Keratinocyte (primary cell): ENCODE results near the gene PTPRT. TPM values are rescaled to one million over a fixed set of nuclear protein-coding genes. Genes with fewer than 3 reads are reported as not detected.

Source experiments
- DNase-seq: peaks from one replicate; pipeline ENCODE4 v3.0.0-alpha.2; 2011; ENCODE audit warnings: low read depth, missing footprints, low spot score
- FAIRE-seq: peaks from 2 replicates; lab custom pipeline; 2011; peaks lifted over from hg19 to GRCh38; lab: Jason Lieb, UNC
- H2AFZ ChIP-seq: 2 replicates; pipeline ENCODE4 v1.6.0; 2012; ENCODE audit warnings: low read length, control low read depth, inconsistent platforms; ENCODE audit not compliant: control insufficient read depth
- H3K27ac ChIP-seq: 2 replicates; pipeline ENCODE4 v1.5.1; 2011; ENCODE audit warnings: low read length; ENCODE audit not compliant: control insufficient read depth, insufficient read depth
- H3K27me3 ChIP-seq: 3 replicates; pipeline ENCODE4 v1.6.0; 2011; ENCODE audit warnings: low read length; ENCODE audit not compliant: control insufficient read depth, insufficient read depth; ENCODE audit errors: extremely low read depth
- H3K36me3 ChIP-seq, 2 experiments: 2 replicates in 1 of 2; 3 replicates in 1 of 2; pipeline ENCODE4 v1.5.1; 2011; ENCODE audit warnings: low read length in 2 of 2, mild to moderate bottlenecking in 1 of 2; ENCODE audit not compliant: control insufficient read depth in 2 of 2, insufficient read depth in 2 of 2; ENCODE audit errors: extremely low read depth in 1 of 2
- H3K4me1 ChIP-seq: 3 replicates; pipeline ENCODE4 v1.5.1; 2011; ENCODE audit warnings: low read length; ENCODE audit not compliant: control insufficient read depth, insufficient read depth; ENCODE audit errors: extremely low read depth
- H3K4me2 ChIP-seq: 3 replicates; pipeline ENCODE4 v1.6.0; 2011; ENCODE audit warnings: low read depth, low read length; ENCODE audit not compliant: control insufficient read depth, insufficient read depth; ENCODE audit errors: extremely low read depth
- H3K4me3 ChIP-seq, 3 experiments: fragments of 200-600 bp in 1 of 3; sonication (generic) in 1 of 3; 2 replicates in 2 of 3; 3 replicates in 1 of 3; pipeline ENCODE4 v1.5.1; 2011 to 2016; ENCODE audit warnings: low read length in 3 of 3, mild to moderate bottlenecking in 3 of 3, control low read depth in 2 of 3, inconsistent platforms in 1 of 3, low read depth in 1 of 3, mixed read lengths in 1 of 3, mixed run types in 1 of 3, moderate library complexity in 1 of 3; ENCODE audit not compliant: control insufficient read depth in 2 of 3, insufficient read depth in 2 of 3; ENCODE audit errors: extremely low read depth in 1 of 3
- H3K79me2 ChIP-seq: 2 replicates; pipeline ENCODE4 v1.6.0; 2012; ENCODE audit warnings: low read length; ENCODE audit not compliant: control insufficient read depth, insufficient read depth
- H3K9ac ChIP-seq: 3 replicates; pipeline ENCODE4 v1.6.0; 2011; ENCODE audit warnings: low read length; ENCODE audit not compliant: control insufficient read depth, insufficient read depth; ENCODE audit errors: extremely low read depth
- H3K9me1 ChIP-seq: 3 replicates; pipeline ENCODE4 v1.6.0; 2011; ENCODE audit warnings: low read length; ENCODE audit not compliant: control insufficient read depth, insufficient read depth; ENCODE audit errors: extremely low read depth
- H3K9me3 ChIP-seq: 2 replicates; pipeline ENCODE4 v1.5.1; 2012; ENCODE audit warnings: low read depth, low read length; ENCODE audit not compliant: control insufficient read depth
- H4K20me1 ChIP-seq: 3 replicates; pipeline ENCODE4 v1.6.0; 2011; ENCODE audit warnings: low read length; ENCODE audit not compliant: control insufficient read depth, insufficient read depth; ENCODE audit errors: extremely low read depth
- EZH2 ChIP-seq: IDR thresholded peaks from one replicate; pipeline ENCODE4 v1.6.1; 2012; ENCODE audit warnings: inconsistent platforms, mild to moderate bottlenecking, low read length, moderate library complexity
- dilution Hi-C: fragments of 300-500 bp; cut with MboI; formaldehyde crosslinking; loops from one replicate; pipeline ENCODE4 v1.7.0; 2020; ENCODE audit warnings: low sequenced_read_pairs; ENCODE audit not compliant: extremely low pct_ligation_motif_present
- polyA plus RNA-seq, 5 experiments: library from polyadenylated mRNA; depleted of rRNA in 3 of 5; stranded (reverse) in 3 of 5; stranded (forward) in 1 of 5; unstranded in 1 of 5; fragments of >200 nt; gene quantifications; 1 replicate in 1 of 5; 2 replicates in 3 of 5; 3 replicates in 1 of 5; pipeline versions ENCODE4 v1.2.1 to v1.2.3, GENCODE V29; 2011 to 2012; ENCODE audit warnings: missing spikeins in 2 of 5, low read depth in 1 of 5, low replicate concordance in 1 of 5
- TF ChIP-seq, protein P1 (sequence below), 3 experiments: IDR thresholded peaks in 1 of 3; conservative IDR thresholded peaks in 1 of 3; optimal IDR thresholded peaks in 1 of 3; 2 replicates in 2 of 3; 3 replicates in 1 of 3; pipeline versions ENCODE3 to v1.5.1; 2011; ENCODE audit warnings: low read length in 3 of 3, mild to moderate bottlenecking in 3 of 3, moderate library complexity in 2 of 3, control low read depth in 1 of 3, inconsistent platforms in 1 of 3; ENCODE audit not compliant: insufficient read depth in 2 of 3; ENCODE audit errors: extremely low read depth in 1 of 3

The PTPRT gene
- polyA plus RNA-seq, 1 donor (not counting 4 experiments of a cell fraction or from before 2014, with no cell fraction given), result not detected

DNA sequence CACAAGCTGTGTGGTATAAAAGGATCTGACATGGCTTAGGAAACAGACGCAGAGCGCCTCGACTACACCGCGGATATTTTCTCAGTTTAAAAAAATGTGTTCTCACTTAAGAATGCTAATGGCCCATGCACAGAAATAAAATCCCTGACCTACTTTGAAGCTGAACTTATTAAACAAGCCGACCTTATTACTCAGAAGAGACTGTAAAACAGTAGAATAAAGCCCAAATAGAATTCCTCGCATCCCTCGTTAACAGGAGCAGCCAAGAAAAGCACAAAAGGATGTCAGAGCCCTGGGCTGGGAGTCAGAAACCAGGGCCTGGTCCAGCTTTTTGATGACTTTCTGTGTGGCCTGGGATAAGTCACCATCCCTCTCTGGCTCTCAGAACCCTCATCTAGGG lies 489.3 kb downstream of the PTPRT start:
- no peaks in the 10 kb centered on the region for H3K9me1 ChIP-seq
- dilution Hi-C loops, result no loop called here
- H3K4me1 ChIP-seq, result no peaks in the 10 kb centered on the region
- TF ChIP-seq EZH2, result no peak
- TF ChIP-seq, protein P1, sequence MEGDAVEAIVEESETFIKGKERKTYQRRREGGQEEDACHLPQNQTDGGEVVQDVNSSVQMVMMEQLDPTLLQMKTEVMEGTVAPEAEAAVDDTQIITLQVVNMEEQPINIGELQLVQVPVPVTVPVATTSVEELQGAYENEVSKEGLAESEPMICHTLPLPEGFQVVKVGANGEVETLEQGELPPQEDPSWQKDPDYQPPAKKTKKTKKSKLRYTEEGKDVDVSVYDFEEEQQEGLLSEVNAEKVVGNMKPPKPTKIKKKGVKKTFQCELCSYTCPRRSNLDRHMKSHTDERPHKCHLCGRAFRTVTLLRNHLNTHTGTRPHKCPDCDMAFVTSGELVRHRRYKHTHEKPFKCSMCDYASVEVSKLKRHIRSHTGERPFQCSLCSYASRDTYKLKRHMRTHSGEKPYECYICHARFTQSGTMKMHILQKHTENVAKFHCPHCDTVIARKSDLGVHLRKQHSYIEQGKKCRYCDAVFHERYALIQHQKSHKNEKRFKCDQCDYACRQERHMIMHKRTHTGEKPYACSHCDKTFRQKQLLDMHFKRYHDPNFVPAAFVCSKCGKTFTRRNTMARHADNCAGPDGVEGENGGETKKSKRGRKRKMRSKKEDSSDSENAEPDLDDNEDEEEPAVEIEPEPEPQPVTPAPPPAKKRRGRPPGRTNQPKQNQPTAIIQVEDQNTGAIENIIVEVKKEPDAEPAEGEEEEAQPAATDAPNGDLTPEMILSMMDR (optimal IDR thresholded peaks at IDR 0.05 in 1 of 3, IDR thresholded peaks at IDR 0.05 in 1 of 3, conservative IDR thresholded peaks at IDR 0.05 in 1 of 3; ENCODE audit: extremely low read depth in 1 of 3, insufficient read depth in 2 of 3, low read length in 3 of 3), result no peak
- H3K79me2 ChIP-seq, result no peaks in the 10 kb centered on the region
- no peak overlapping the region for H2AFZ ChIP-seq
- no peak overlapping the region for H3K27ac ChIP-seq
- H3K4me3 ChIP-seq, result no peak overlapping the region
- H4K20me1 ChIP-seq, result no peaks in the 10 kb centered on the region
- no peak overlapping the region for H3K9ac ChIP-seq
- no peak for DNase-seq
- H3K4me2 ChIP-seq, result no peak overlapping the region
- H3K9me3 ChIP-seq, result no peaks in the 10 kb centered on the region
- no peaks in the 10 kb centered on the region for H3K36me3 ChIP-seq
- no peak for FAIRE-seq
- no peaks in the 10 kb centered on the region for H3K27me3 ChIP-seq

DNA sequence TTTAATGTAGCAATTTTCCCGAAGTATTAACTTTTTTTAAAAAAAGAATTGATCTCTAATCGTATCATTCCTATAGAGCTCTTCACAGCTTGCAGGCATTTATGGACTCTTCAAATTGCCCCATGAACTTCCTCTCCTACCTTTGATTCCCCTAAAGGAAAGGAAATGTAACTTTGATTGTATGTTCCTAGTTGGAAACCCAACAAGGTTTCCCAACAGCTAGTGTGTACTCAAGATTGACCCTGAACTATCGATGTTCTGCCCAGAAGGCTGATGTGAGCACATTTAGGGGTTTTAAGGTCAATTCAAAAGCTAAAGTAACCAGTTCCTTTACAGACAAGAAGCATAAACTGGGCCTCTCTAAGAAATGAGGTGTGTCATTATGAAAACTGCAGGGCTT lies 491.7 kb downstream of the PTPRT start:
- H3K27me3 ChIP-seq, result no peaks in the 10 kb centered on the region
- dilution Hi-C loops, result no loop called here
- H3K4me2 ChIP-seq, result no peak overlapping the region

More for the DNA sequence above, 491.7 kb downstream of the PTPRT start:
- FAIRE-seq (no peak), DNase-seq (no peak)
- H2AFZ ChIP-seq, result no peak overlapping the region
- H3K9me1 ChIP-seq, result no peaks in the 10 kb centered on the region
- no peak overlapping the region for H3K9ac ChIP-seq
- H3K4me1 ChIP-seq, result no peaks in the 10 kb centered on the region
- H3K36me3 ChIP-seq, result no peaks in the 10 kb centered on the region
- H3K9me3 ChIP-seq, result no peaks in the 10 kb centered on the region
- H3K4me3 ChIP-seq, result no peak overlapping the region
- no peak overlapping the region for H3K27ac ChIP-seq
- TF ChIP-seq, protein P1 (optimal IDR thresholded peaks at IDR 0.05 in 1 of 3, IDR thresholded peaks at IDR 0.05 in 1 of 3, conservative IDR thresholded peaks at IDR 0.05 in 1 of 3; ENCODE audit: extremely low read depth in 1 of 3, insufficient read depth in 2 of 3, low read length in 3 of 3), result no peak
- TF ChIP-seq EZH2, result no peak
- no peaks in the 10 kb centered on the region for H4K20me1 ChIP-seq
- H3K79me2 ChIP-seq, result no peaks in the 10 kb centered on the region
